ENCODE results near the gene MBLAC2.

MBLAC2 gene

DNA sequence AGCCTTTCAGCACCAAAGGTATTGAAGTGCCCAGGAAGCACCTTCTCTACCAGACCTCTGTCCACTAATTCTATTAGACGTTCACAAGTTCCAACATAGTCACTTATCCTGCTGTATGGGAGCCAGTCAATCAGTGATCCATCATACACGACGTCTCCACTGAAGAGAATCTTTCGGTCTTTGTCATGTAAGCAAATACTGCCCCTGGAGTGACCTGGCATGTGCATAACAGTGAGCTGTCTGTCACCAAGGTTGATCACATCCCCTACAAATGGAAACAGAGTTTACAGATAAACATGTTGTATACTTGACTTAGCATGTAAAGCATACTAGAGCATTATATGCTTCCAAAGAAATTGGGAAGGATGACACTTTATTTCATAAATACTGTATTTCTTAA lies 13.3 kb downstream of the MBLAC2 start:
- DNase-seq (ENCODE audit: low read depth) = no peak

DNA sequence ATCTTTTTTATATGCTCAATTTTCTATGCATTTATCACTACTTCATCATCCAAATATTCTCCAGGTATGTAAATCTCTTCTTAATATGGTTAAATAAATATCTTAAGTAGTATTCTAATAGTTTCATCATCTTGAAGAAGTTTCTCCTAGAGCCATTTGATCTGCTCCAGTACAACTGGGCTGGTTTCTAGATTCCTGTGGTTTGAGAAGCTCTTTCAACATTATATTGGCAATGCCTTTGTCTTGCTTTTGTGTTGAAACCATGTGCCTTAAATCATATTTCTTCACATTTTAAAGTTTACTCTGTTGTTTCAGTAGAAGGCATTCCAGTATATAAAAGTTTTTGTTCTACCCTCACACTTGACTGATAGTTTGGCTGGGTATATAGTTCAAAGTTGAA lies 27.6 kb downstream of the MBLAC2 start:
- DNase-seq (ENCODE audit: low read depth) = no peak

DNA sequence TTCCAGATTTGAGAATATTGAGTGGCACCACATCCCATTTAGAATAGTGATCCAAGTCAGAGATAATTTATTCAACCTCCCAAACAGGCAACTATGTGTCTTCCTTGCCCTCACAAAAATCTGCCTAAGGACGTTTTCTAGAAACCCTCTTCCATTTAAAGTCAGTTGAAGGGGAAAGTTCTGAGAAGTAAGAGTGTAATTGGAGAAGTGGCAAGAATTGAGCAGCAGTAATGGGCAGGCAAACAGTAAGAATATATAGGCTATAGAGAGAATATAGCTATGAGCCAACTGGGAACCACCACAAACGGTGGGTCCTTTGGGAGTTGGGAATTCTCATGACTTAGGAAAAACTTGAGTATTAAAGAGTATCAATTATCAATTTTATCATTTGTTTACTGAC lies 33.9 kb downstream of the MBLAC2 start:
- no peak for DNase-seq (ENCODE audit: low read depth)

DNA sequence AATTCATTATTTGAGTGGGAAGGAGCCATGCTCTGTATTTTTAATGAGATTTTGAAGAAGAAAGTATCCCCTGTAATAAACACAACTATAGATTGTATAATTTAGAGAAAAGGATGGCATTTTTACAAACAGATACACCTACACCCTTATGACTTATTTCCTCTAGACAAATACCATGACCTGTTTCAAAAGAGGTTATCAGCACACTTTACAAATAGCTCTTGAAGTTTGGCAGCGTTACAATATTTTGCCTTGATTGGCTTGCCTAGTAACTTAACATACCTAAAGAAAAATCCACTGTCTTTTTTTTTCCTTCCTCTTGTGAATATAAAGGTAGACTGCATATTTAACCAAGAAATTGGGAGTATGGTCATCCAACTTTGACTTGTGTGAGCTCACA lies 36.5 kb downstream of the MBLAC2 start:
- DNase-seq (ENCODE audit: low read depth) = no peak

DNA sequence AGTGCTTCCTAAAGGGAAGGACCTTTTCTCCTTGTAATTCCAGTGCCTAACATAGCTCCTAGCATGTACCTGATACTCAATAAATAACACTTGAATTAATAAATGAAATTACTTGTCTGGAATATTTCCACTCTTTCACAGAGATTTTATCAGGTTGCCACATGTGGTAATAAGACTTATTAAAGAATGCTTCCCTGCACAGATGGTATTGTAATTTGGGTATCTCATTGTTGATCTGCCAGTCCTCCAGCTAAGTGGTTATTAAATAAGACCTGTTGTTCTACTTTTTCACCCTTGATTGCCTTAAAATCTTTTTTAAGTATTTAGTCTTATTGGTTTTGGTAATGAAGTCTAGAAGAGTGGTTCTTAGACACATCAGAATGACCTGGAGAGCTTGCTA lies 36.9 kb downstream of the MBLAC2 start:
- no peak for DNase-seq (ENCODE audit: low read depth)

DNA sequence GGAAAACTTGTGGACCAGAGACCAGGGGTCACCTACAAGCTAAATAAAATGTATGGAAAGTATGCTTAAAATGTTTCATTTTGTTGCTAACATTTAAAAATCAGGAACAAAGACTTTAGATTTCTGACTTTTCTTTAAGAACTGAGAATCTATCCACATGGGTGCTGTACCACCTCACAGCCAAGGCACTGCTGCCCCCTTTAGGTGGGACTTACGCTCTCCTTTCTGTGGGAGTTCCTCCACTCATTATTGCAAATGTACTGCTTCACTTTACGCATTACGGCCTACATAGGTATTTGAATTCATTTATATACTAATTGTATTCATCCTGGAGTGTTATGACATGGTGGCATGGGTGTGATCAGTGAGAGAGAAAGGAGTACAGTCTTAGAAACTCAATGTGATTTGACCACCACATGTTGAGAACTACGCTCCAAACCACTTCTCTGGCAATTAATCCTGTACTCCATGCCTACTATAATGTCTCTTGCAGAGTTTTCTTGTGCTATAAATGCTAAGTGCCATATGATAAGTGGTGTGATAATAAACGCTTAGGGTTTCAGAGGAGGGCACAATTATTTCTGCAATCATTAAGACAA lies 40.4 kb downstream of the MBLAC2 start:
- DNase-seq (ENCODE audit: low read depth) = no peak

DNA sequence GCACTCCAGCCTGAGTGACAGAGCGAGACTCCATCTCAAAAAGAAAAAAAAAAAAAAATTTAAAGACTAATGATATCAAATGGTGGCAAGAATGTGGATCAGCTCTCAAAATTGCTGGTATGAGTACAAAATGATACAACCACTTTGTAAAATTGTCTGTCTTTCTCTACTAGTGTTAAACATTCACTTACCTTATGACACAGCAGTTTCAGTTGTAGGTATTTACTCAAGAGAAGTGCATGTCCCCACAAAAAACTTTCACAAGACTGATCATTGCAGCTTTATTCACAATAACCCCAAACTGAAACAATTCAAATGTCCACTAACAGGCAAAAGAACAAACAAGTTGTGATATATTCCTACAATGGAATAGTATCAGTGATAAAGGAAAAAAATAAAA lies 50.3 kb downstream of the MBLAC2 start:
- DNase-seq (ENCODE audit: low read depth) = no peak

DNA sequence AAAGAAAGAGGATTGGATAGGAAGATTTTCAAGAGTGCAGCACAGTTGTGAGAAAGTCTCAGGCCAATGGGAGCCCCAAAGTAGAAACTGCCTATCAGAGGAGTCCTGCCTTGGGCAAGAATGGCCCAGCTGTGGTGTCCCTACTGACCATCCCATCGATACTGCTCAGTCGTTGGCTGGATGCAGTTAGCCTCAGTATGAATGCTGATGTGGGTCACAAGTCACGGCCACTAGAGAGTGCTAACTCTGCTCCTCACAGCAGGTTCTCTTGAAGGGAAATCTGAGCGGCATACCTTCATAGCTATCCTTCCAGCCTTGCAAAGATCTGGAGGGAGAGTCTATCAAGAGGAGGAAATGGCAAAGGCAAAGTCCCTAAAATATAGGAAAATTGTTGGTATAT lies 53.4 kb downstream of the MBLAC2 start:
- no peak for DNase-seq (ENCODE audit: low read depth)

DNA sequence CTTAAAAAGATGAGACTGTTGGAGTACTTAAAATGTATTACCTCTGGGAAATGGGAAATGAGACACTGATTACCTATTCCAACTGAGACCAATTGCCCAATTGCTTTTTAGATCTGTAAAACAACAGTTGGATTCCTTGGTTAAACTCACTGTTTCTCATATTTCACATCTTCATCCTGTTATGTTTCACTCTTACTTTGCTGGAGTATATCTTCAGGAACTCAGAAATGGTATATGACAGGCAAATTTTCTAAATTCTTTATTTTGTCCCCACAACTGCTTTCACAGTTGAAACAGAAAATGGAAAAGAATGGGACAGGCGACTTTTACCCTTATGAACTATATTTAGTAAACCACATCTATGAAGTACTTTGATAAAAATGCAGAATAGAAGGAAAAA lies 56.4 kb downstream of the MBLAC2 start:
- DNase-seq (ENCODE audit: low read depth) = no peak

DNA sequence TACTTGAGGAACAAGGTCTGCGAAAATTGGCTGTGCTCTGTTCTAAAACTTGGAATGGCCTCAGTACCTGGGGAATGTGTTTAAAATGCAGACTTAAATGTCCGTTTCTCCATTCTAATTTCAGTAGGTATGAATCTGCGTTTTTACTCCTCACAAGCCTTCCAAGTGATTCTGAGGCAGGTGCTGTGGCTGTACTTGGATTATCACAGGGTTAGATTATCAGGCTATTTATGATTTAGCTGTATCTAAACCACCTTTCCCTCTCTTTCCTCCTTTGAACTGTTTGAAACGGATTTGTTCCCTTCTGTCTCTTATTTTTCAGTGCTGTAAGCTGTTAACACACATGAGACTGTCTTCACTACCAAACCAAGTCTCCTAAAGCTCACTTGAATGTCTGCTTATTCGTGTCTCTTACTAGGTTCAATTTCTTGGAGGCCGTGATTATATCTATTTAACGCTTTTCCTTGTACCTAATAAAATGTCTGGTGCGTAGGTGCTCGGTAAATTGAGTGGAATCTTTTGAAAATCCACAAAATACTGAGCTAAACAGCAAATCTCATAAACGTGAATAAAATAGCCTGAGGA lies 64.3 kb downstream of the MBLAC2 start:
- DNase-seq (ENCODE audit: low read depth) = no peak

DNA sequence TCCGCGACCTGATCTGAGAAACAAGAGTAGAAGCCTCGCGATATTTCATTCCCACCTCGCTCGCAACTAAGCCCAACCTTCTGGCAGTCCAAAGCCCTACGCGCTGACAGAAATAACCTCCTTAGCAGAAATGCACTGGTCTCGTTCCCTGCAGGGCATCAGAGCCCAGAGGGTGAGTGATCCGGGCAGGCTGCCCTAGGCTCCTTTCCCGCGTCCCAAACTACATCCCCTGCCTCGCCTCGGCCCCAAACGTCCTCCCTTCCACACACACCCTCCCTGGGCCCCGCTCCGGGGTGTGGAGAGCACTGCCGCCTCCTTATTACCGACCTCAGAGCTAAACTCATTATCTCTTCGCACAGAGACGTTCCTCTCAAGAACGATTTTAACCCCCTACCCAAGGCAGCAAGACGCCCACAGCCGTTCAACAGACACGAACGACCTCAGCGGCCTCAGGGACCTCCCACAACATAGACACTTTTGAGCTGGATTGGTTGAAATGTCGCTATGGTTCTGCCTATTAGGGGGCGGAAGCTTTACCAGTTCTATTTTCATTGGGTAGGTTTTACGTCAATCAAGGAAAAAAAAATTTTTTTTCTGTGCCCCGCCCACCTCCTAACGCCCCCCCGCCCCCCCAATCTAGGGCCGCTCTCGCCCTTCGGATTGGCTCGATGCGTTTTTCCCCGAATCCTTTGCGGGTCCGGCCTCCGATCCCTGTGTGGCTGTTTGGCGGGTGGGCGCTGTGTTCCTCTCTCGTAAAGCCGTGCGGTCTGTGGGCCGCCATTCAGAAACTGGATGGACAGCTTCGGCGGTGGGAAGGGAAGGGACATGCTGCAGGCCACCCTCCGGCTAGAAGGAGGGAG lies 65.0 kb downstream of the MBLAC2 start, which contains the start of gene CETN3:
Gene CETN3 (minus strand): TSS at position 439 of the 860 bp plus-strand sequence. CDS start 95 bp downstream, at position 344.
- peak; percentile 72 for DNase-seq (ENCODE audit: low read depth)

DNA sequence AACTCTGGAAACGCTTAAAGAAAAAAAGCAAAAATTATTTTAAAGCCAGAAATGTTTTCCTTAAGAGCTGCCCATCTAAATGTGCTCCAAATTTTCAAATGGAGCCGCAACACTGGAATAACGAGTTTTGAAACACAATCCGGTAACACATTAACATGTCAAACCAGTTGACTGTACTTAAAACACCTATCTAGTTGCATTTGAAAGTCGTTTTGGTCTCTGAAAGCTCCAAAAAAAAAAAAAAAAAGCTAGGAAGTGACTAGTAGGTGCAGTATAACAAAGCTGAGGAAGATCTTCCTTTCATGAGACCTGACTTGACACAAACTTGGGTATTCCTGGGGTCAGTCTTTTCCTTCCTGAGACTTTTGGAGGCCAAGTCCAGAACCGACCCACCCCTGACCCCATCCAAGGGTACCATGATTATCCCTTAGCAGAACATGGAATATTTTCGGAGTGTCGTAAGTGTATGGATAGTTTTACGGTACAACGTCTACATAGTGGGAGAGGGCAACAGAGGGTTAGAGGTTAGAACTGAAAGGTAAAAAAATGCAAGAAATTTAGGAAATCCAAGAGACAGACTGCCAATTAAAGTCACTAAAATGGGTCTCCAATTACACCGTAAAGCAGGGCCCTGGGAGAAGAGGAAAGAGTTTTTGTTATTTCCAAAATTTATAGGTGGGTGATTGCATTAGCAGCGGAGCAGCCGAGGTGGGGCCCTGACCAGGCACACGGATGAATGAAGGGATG lies 65.8 kb downstream of the MBLAC2 start:
- no peak for DNase-seq (ENCODE audit: low read depth)
